ENCODE data around the gene KY. TPM values are rescaled to one million over a fixed set of nuclear protein-coding genes. Genes with fewer than 3 reads are reported as not detected.

KY gene
- total RNA-seq, 1 donor from 2014 or later: not detected

DNA sequence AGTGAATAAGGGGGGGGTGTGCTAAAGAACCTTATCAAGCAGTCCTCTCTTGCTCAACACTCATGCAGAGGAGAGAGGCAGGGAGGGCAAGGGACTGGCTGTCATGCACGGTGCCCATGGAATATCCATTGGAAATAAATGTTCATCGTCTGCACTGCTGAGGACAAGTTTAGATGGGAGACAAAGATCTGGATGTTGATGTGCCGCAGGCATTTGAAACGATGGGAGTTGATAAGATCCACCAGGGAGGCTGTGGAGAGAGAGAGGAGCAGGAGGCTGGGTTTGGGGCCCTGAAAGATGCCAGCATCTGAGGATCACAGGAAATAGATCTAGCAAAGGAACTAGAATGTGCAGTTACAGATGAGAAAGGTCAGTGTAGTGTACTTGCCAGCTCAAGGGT, 88.8 kb downstream of the KY start:
- Mint-ChIP-seq H3K27ac (ENCODE audit: unreplicated experiment) (no peak overlapping the region), H3K4me1 (ENCODE audit: unreplicated experiment) (no peaks in the 10 kb centered on the region), H3K36me3 (ENCODE audit: unreplicated experiment) (peaks cover 40% of the 10 kb centered on the region), H3K9me3 (ENCODE audit: unreplicated experiment) (no peaks in the 10 kb centered on the region), H3K27me3 (ENCODE audit: unreplicated experiment) (no peaks in the 10 kb centered on the region), H3K4me3 (ENCODE audit: unreplicated experiment) (no peak overlapping the region)
- TF ChIP-seq, protein P1, sequence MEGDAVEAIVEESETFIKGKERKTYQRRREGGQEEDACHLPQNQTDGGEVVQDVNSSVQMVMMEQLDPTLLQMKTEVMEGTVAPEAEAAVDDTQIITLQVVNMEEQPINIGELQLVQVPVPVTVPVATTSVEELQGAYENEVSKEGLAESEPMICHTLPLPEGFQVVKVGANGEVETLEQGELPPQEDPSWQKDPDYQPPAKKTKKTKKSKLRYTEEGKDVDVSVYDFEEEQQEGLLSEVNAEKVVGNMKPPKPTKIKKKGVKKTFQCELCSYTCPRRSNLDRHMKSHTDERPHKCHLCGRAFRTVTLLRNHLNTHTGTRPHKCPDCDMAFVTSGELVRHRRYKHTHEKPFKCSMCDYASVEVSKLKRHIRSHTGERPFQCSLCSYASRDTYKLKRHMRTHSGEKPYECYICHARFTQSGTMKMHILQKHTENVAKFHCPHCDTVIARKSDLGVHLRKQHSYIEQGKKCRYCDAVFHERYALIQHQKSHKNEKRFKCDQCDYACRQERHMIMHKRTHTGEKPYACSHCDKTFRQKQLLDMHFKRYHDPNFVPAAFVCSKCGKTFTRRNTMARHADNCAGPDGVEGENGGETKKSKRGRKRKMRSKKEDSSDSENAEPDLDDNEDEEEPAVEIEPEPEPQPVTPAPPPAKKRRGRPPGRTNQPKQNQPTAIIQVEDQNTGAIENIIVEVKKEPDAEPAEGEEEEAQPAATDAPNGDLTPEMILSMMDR (IDR thresholded peaks at IDR 0.05): no peak
- DNase-seq (ENCODE audit: extremely low spot score, unreplicated experiment): no peak

DNA sequence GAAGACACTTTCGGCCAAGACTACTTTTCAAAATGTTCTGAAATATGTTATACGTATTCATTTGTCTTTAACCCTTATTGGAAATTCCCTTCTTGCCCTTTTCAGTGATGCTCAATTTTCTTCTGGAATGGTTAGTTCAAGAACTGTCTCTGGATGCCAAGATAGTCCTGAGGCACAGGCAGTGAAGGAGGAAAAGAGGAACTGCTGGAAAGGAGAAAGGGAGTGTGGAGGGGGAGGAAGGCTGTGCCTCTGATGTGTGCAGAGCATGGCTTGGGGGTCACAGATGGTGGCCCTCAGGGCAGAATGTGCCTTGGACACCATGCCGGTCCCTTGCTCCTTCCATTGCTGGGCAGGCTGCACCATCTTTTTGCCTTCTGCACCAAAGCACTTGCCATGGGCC, 91.2 kb downstream of the KY start:
- Mint-ChIP-seq H3K9me3 (ENCODE audit: unreplicated experiment) (no peaks in the 10 kb centered on the region), H3K4me3 (ENCODE audit: unreplicated experiment) (no peak overlapping the region), H3K27ac (ENCODE audit: unreplicated experiment) (no peak overlapping the region), H3K36me3 (ENCODE audit: unreplicated experiment) (peaks cover 36% of the 10 kb centered on the region), H3K4me1 (ENCODE audit: unreplicated experiment) (no peaks in the 10 kb centered on the region), H3K27me3 (ENCODE audit: unreplicated experiment) (no peaks in the 10 kb centered on the region)
- TF ChIP-seq, protein P1 (IDR thresholded peaks at IDR 0.05): no peak
- DNase-seq (ENCODE audit: extremely low spot score, unreplicated experiment): no peak

Other genes with a start within 250 kb of the KY start
- gene ANAPC13, start 165.0 kb downstream of the KY start, total RNA-seq: 83.8 and 89.4 TPM in 2 replicates
- gene CEP63, start 165.0 kb downstream of the KY start, total RNA-seq: 26.3 and 27.2 TPM in 2 replicates
- 0.75 and 1.1 TPM in 2 replicates for gene EPHB1, start 144.2 kb upstream of the KY start, total RNA-seq

Measured in osteocyte (in vitro differentiated cells).